ENCODE measurements around the gene TMEM184C.

TMEM184C gene

DNA sequence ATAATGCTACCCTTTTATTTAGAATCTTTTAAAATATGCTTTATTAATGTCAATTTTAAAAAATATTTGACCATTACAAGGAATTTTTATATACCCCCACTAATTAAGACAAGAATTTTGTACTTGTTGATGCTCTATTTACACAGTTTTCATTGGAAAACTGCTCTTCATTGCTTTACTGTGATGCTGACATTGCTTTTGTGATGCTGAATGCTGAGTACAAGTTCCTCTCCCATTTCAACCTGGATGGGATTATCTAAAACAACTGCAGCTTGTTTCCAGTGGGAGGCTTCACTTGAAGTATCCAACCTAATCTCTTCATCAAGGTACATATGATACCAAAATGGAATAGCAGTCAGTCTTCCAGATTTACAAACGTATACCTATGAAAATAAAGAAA lies 21.2 kb downstream of the TMEM184C start:
- DNase-seq (ENCODE audit: low spot score) = no peak
- TF ChIP-seq, protein P1, sequence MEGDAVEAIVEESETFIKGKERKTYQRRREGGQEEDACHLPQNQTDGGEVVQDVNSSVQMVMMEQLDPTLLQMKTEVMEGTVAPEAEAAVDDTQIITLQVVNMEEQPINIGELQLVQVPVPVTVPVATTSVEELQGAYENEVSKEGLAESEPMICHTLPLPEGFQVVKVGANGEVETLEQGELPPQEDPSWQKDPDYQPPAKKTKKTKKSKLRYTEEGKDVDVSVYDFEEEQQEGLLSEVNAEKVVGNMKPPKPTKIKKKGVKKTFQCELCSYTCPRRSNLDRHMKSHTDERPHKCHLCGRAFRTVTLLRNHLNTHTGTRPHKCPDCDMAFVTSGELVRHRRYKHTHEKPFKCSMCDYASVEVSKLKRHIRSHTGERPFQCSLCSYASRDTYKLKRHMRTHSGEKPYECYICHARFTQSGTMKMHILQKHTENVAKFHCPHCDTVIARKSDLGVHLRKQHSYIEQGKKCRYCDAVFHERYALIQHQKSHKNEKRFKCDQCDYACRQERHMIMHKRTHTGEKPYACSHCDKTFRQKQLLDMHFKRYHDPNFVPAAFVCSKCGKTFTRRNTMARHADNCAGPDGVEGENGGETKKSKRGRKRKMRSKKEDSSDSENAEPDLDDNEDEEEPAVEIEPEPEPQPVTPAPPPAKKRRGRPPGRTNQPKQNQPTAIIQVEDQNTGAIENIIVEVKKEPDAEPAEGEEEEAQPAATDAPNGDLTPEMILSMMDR (IDR thresholded peaks at IDR 0.05; ENCODE audit: extremely low read depth, insufficient read depth, missing control alignments) = no peak
- in situ Hi-C loops (cut with MboI; ENCODE audit: low pct_unique_long_range_greater_than_20kb, low sequenced_read_pairs, unreplicated experiment) = no loop called here

DNA sequence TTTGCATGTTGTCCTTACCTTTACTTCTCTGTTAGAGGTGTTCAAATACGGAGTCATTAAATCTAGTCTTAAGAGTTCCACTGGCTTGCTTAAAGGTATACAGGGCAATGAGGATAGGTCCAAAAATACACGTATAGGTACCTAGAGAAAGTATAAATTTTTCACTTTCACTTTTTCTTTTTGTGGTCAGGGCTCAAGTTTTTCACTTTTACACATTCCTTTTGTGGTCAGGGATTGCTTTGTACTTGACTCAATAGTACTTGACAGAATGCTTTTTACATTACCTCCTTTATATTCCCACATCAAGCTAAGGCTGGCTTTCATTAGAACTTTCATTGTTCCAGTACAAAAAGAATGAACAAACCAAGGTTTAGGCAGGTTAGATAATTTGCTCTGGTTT lies 21.7 kb downstream of the TMEM184C start:
- TF ChIP-seq, protein P1 (IDR thresholded peaks at IDR 0.05; ENCODE audit: extremely low read depth, insufficient read depth, missing control alignments) = no peak
- in situ Hi-C loops (cut with MboI; ENCODE audit: low pct_unique_long_range_greater_than_20kb, low sequenced_read_pairs, unreplicated experiment) = no loop called here
- DNase-seq (ENCODE audit: low spot score) = no peak

DNA sequence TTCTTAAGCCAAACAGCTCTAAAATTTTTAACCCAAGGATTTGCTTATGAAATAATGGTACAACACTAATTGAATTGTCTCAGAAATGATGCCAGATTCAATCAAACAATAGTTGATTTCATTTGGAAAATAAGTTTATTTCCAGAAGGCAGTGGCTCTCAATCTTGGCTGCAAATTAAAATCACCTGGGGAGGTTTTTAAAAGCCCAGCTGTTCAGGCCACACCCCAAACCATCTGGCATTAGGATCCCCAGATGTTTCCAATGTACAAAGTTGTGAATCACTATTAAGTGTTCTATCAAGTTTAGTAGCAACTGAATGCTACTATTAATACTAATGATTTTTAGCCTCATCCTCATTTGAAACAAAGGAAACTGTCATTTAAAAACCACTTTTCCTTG lies 22.2 kb downstream of the TMEM184C start:
- DNase-seq (ENCODE audit: low spot score) = no peak
- in situ Hi-C loops (cut with MboI; ENCODE audit: low pct_unique_long_range_greater_than_20kb, low sequenced_read_pairs, unreplicated experiment) = no loop called here
- TF ChIP-seq, protein P1 (IDR thresholded peaks at IDR 0.05; ENCODE audit: extremely low read depth, insufficient read depth, missing control alignments) = no peak

DNA sequence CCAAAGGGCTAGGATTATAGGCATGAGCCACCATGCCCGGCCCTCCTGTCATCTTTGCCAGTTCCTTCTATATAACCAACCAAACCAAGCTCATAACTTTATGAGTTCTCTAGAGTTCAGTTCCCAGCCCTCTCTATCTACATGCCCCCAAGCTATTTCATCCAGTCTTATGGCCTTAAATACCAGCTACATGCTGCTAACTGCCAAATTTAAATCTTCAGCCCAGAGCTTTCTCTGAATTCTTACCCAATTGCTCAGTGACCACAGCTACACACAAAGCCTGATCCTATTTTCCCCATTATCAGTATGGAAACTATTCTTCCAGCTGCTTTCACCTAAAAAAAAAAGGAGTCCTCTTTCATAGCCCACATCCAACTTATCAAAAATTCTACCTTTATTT lies 23.1 kb downstream of the TMEM184C start:
- no peak for DNase-seq (ENCODE audit: low spot score)
- TF ChIP-seq, protein P1 (IDR thresholded peaks at IDR 0.05; ENCODE audit: extremely low read depth, insufficient read depth, missing control alignments) = no peak
- in situ Hi-C loops (cut with MboI; ENCODE audit: low pct_unique_long_range_greater_than_20kb, low sequenced_read_pairs, unreplicated experiment) = no loop called here

DNA sequence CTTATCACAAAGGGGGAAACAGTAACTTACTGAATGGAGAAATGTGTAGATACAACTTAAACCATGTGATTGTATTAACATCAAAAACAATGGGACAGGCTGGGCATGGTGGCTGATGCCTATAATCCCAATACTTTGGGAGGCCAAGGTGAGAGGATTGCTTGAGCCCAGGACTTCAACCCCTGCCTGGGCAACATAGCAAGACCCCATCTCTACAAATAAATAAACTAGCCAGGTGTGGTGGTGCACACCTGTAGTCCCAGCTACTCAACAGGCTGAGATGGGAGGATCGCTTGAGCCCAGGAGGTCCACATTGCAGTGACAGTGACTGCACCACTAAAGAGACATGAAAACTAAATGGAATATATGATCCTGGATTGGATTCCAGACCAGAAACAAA lies 26.4 kb downstream of the TMEM184C start:
- in situ Hi-C loops (cut with MboI; ENCODE audit: low pct_unique_long_range_greater_than_20kb, low sequenced_read_pairs, unreplicated experiment) = no loop called here
- DNase-seq (ENCODE audit: low spot score) = no peak

DNA sequence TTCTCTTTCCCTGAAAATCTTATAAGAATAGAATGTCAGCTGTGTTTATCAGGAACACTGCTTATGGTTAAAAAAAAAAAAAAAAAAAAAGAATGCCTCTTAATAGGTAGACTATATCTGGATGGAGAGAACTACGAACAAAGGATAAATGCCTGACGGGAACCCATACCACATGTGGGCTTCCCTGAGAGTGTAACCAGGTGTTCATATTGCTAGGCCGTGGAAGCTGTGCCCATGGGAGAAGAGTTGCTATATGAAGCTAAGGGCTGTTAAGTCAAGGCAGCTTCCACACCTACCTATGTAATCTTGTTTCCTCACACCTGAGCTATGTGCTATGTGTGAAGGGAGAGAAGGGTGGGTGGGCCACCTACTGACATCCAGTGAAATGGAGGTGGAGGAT lies 27.3 kb downstream of the TMEM184C start:
- in situ Hi-C loops (cut with MboI; ENCODE audit: low pct_unique_long_range_greater_than_20kb, low sequenced_read_pairs, unreplicated experiment) = no loop called here
- no peak for DNase-seq (ENCODE audit: low spot score)
- TF ChIP-seq, protein P1 (IDR thresholded peaks at IDR 0.05; ENCODE audit: extremely low read depth, insufficient read depth, missing control alignments) = no peak

More for the DNA sequence above, 26.4 kb downstream of the TMEM184C start:
- TF ChIP-seq, protein P1 (IDR thresholded peaks at IDR 0.05; ENCODE audit: extremely low read depth, insufficient read depth, missing control alignments) = no peak

DNA sequence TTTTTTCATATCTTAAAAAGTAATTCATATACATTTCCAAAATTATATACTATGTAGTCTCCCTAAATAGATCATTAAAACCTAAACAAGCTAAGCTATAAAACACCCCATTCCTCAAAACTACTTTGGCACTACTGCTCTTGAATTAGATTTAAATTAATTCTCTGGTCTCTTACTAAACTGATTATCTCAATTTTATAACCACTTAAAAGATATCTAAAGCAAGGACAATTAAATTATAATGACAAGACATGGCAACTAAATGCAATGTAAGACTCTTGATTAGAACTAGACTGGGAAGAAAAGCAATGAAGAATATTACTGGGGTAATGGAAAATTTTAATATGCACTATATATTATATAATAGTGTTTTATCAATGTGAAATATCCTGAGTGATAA lies 27.9 kb downstream of the TMEM184C start:
- DNase-seq (ENCODE audit: low spot score) = no peak
- TF ChIP-seq, protein P1 (IDR thresholded peaks at IDR 0.05; ENCODE audit: extremely low read depth, insufficient read depth, missing control alignments) = no peak
- in situ Hi-C loops (cut with MboI; ENCODE audit: low pct_unique_long_range_greater_than_20kb, low sequenced_read_pairs, unreplicated experiment) = no loop called here
